ENCODE measurements around the gene DUS2.
A peak's percentile ranks its signal among the peaks of the same experiment; 100 is the strongest.

GRCh38 chr16:67987460-67988160, 35.5 kb upstream of the DUS2 start:
- no peak for TF ChIP-seq RAD21 (IDR thresholded peaks at IDR 0.05)
- TF ChIP-seq MAX (IDR thresholded peaks at IDR 0.05) = no peak
- TF ChIP-seq CTCF (IDR thresholded peaks at IDR 0.05; ENCODE audit: low read depth, low read length, missing input control) = no peak
- no peak for TF ChIP-seq SP1 (IDR thresholded peaks at IDR 0.05)
- no peak for TF ChIP-seq ATF3 (IDR thresholded peaks at IDR 0.05)
- TF ChIP-seq HNF4G (IDR thresholded peaks at IDR 0.05) = no peak
- TF ChIP-seq ZBTB33 (IDR thresholded peaks at IDR 0.05) = no peak
- no peak for TF ChIP-seq GABPA (IDR thresholded peaks at IDR 0.05 in 1 of 2, conservative IDR thresholded peaks at IDR 0.05 in 1 of 2)
- no peak for TF ChIP-seq TAF1 (conservative IDR thresholded peaks at IDR 0.05)
- peak; percentile 67 for TF ChIP-seq REST (IDR thresholded peaks at IDR 0.05)
